Measurements from ENCODE around the gene STK24. TPM values are rescaled to one million over a fixed set of nuclear protein-coding genes. Genes with fewer than 3 reads are reported as not detected.

The STK24 gene
- total RNA-seq, 4 donors from 2014 or later, result 49.8 to 68.9 (median 57.0) TPM

- Histone ChIP-seq H3K27ac (no peak overlapping the region), H3K4me1 (peaks cover 0 to 10% (median 0%) of the 10 kb centered on the region in 4 donors), H3K27me3 (no peaks in the 10 kb centered on the region), H3K36me3 (peaks cover 0 to 67% (median 6%) of the 10 kb centered on the region in 3 donors), H3K4me3 (no peak overlapping the region), H3K9me3 (no peaks in the 10 kb centered on the region)
- WGBS, 2 donors, result 93 to 97% methylated on average over 18 of the region's 18 CpGs
- no peak for DNase-seq (ENCODE audit: low spot score in 2 of 2)
- TF ChIP-seq EP300 (IDR thresholded peaks at IDR 0.05) (no peak), CTCF (IDR thresholded peaks at IDR 0.05) (no peak), POLR2A (IDR thresholded peaks at IDR 0.05) (no peak)
Observed at GRCh38 chr13:98462241-98462882, 114.5 kb downstream of the STK24 start.

- TF ChIP-seq CTCF (IDR thresholded peaks at IDR 0.05) (no peak), EP300 (IDR thresholded peaks at IDR 0.05) (no peak), POLR2A (IDR thresholded peaks at IDR 0.05) (no peak)
- peaks cover 0 to 73% (median 6%) of the 10 kb centered on the region in 3 donors for H3K36me3 ChIP-seq
- WGBS, 2 donors, result 86 to 88% methylated on average over 16 of the region's 16 CpGs
Observed at GRCh38 chr13:98461486-98462240, 115.2 kb downstream of the STK24 start.

GRCh38 chr13:98460516-98460915 is 116.4 kb downstream of the STK24 start:
- 87 to 88% methylated on average over 13 of the region's 13 CpGs for WGBS, 2 donors
- TF ChIP-seq EP300 (IDR thresholded peaks at IDR 0.05), result no peak
- TF ChIP-seq CTCF (IDR thresholded peaks at IDR 0.05), result no peak
- TF ChIP-seq POLR2A (IDR thresholded peaks at IDR 0.05), result no peak
- Histone ChIP-seq H3K4me3 (no peak overlapping the region), H3K36me3 (peaks cover 0 to 71% (median 6%) of the 10 kb centered on the region in 3 donors), H3K27ac (no peak overlapping the region), H3K4me1 (peaks cover 0 to 13% (median 0%) of the 10 kb centered on the region in 4 donors), H3K27me3 (no peaks in the 10 kb centered on the region), H3K9me3 (no peaks in the 10 kb centered on the region)
- no peak for DNase-seq (ENCODE audit: low spot score in 2 of 2)

More at GRCh38 chr13:98461486-98462240, 115.2 kb downstream of the STK24 start:
- no peaks in the 10 kb centered on the region for H3K9me3 ChIP-seq
- H3K4me1 ChIP-seq, result peaks cover 0 to 10% (median 0%) of the 10 kb centered on the region in 4 donors
- no peaks in the 10 kb centered on the region for H3K27me3 ChIP-seq
- DNase-seq (ENCODE audit: low spot score in 2 of 2), result no peak
- H3K27ac ChIP-seq, result no peak overlapping the region
- H3K4me3 ChIP-seq, result no peak overlapping the region

- Histone ChIP-seq H3K9me3 (no peaks in the 10 kb centered on the region), H3K36me3 (peaks cover 0 to 65% (median 6%) of the 10 kb centered on the region in 3 donors), H3K4me1 (peaks cover 0 to 19% (median under 1%) of the 10 kb centered on the region in 4 donors), H3K27me3 (no peaks in the 10 kb centered on the region), H3K27ac (peak overlapping the region in 1 of 4 donors; percentile 50), H3K4me3 (no peak overlapping the region)
- no peak for DNase-seq (ENCODE audit: low spot score in 2 of 2)
- no peak for TF ChIP-seq CTCF (IDR thresholded peaks at IDR 0.05)
- TF ChIP-seq POLR2A (IDR thresholded peaks at IDR 0.05), result no peak
- TF ChIP-seq EP300 (IDR thresholded peaks at IDR 0.05), result no peak
- 77% methylated on average over 13 of the region's 13 CpGs for WGBS, 2 donors
Observed at GRCh38 chr13:98459721-98460370, 117.1 kb downstream of the STK24 start.

Measured in tibial nerve (tissue), 4 donors.